ENCODE results near the gene GNG4. TPM values are rescaled to one million over a fixed set of nuclear protein-coding genes. Genes with fewer than 3 reads are reported as not detected.

GNG4 gene
- total and polyA plus RNA-seq, 8 donors, result 1.1 to 3.2 (median 2.0) TPM; not detected in 2

DNA sequence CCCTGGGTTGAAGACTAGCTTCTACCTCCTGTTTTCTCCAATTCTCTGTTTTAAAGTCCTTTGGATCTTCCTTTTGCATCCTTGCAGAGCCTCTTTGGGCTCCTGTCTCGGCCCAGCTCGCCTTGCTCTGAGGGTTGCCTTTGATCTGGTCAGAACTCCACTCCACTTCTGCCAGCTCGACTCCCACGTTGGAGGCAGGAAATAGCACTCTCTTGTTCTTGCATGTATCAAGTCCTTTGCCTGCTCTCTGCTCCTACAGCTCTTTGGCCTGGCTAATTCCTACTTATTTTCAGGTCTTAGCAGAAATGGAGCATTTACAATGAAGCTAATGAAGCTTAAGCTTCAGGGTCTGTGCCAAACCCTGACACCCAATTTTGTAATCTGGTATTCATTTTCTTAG, 124.3 kb downstream of the GNG4 start:
- Histone ChIP-seq H3K4me3 (no peak overlapping the region), H3K27ac (no peak overlapping the region), H3K36me3 (no peaks in the 10 kb centered on the region), H3K27me3 (no peaks in the 10 kb centered on the region), H3K4me1 (no peaks in the 10 kb centered on the region), H3K9me3 (no peaks in the 10 kb centered on the region)
- intact Hi-C loops (cut with DNase I), result no loop called here
- no peak for DNase-seq
- ATAC-seq, result no peak
- TF ChIP-seq, protein P1, sequence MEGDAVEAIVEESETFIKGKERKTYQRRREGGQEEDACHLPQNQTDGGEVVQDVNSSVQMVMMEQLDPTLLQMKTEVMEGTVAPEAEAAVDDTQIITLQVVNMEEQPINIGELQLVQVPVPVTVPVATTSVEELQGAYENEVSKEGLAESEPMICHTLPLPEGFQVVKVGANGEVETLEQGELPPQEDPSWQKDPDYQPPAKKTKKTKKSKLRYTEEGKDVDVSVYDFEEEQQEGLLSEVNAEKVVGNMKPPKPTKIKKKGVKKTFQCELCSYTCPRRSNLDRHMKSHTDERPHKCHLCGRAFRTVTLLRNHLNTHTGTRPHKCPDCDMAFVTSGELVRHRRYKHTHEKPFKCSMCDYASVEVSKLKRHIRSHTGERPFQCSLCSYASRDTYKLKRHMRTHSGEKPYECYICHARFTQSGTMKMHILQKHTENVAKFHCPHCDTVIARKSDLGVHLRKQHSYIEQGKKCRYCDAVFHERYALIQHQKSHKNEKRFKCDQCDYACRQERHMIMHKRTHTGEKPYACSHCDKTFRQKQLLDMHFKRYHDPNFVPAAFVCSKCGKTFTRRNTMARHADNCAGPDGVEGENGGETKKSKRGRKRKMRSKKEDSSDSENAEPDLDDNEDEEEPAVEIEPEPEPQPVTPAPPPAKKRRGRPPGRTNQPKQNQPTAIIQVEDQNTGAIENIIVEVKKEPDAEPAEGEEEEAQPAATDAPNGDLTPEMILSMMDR (IDR thresholded peaks at IDR 0.05), result no peak

GRCh38 chr1:235516862-235517446, 132.6 kb downstream of the GNG4 start:
- Histone ChIP-seq H3K9me3 (no peaks in the 10 kb centered on the region), H3K4me1 (no peaks in the 10 kb centered on the region), H3K27me3 (no peaks in the 10 kb centered on the region), H3K4me3 (no peak overlapping the region), H3K27ac (no peak overlapping the region), H3K36me3 (no peaks in the 10 kb centered on the region)
- intact Hi-C loops (cut with DNase I), result no loop called here
- TF ChIP-seq, protein P1 (IDR thresholded peaks at IDR 0.05), result no peak
- DNase-seq, result no peak
- ATAC-seq, result no peak

- intact Hi-C loops (cut with DNase I), result no loop called here
- Histone ChIP-seq H3K27ac (no peak overlapping the region), H3K9me3 (no peaks in the 10 kb centered on the region), H3K36me3 (no peaks in the 10 kb centered on the region), H3K4me3 (no peak overlapping the region), H3K4me1 (no peaks in the 10 kb centered on the region), H3K27me3 (no peaks in the 10 kb centered on the region)
- TF ChIP-seq, protein P1 (IDR thresholded peaks at IDR 0.05), result no peak
- no peak for ATAC-seq
- DNase-seq, result no peak
Measured at GRCh38 chr1:235515844-235516512, 133.6 kb downstream of the GNG4 start.

DNA sequence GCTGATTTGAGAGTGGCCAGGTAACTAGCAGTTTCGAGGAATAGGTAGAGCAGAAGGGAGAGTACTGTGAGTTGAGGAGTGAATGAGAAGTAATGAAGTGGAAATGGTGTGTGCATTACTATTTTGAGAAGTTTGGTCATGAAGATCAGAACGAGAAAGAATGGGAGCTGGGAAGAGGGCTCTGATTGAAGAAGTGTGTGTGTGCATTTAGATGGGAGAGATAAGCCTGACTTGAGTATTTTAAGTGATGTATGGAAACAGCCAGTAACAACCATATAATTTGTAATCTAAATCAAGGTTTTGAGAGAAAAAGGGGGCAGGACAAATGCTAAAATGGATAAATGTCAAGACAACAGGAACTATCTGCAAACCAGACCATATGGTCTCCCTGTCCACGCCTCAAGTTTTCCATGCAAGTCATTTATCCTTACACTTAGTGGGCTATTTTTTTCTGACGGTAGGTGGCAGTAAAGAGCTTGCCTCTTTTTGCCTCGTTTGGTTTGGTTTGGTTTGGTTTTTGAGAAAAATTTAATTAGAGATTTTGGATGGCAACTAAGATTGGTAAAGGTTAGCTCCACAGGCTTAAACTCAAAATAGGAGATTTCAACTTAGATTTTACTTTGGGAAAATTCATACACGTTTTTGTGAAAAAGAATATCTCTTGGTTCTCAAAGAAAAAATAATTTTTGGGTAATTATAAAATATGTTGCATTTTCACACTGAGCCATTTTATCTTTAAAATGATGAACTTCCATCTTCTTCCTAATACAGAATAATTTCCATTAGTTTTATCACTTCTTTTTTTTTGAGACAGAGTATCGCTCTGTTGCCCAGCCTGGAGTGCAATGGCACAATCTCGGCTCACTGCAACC, 135.9 kb downstream of the GNG4 start:
- Histone ChIP-seq H3K9me3 (no peaks in the 10 kb centered on the region), H3K27ac (no peak overlapping the region), H3K27me3 (peaks cover 0 to 7% of the 10 kb centered on the region in 2 donors), H3K4me3 (no peak overlapping the region), H3K4me1 (no peaks in the 10 kb centered on the region), H3K36me3 (no peaks in the 10 kb centered on the region)
- intact Hi-C loops (cut with DNase I), result no loop called here
- ATAC-seq (peak; percentile 82), DNase-seq (peak in 2 of 4 donors; percentile 53 to 75)
- TF ChIP-seq, protein P1 (IDR thresholded peaks at IDR 0.05), result peak; percentile 75 to 81

Measured in left lung (tissue), 10 donors.